Mucosa of descending colon (tissue), 3 donors: Measurements from ENCODE around the gene CDR2L. TPM values are rescaled to one million over a fixed set of nuclear protein-coding genes. Genes with fewer than 3 reads are reported as not detected.

Experiments used
- ATAC-seq: fragments of 200-7000 bp; cut with Tn5 transposase; one replicate; pipeline ENCODE4 v1.9.1; 2020; ENCODE audit warnings: mild to moderate bottlenecking, moderate library complexity
- DNase-seq, 3 donors: peaks; one replicate each; pipeline ENCODE4 v3.0.0-alpha.2; 2020
- H3K36me3 ChIP-seq: fragments of 200-600 bp; one replicate; pipeline ENCODE4 v1.8.0; 2021; ENCODE audit warnings: low read depth, mild to moderate bottlenecking
- H3K4me1 ChIP-seq: fragments of 200-600 bp; one replicate; pipeline ENCODE4 v1.8.0; 2021; ENCODE audit warnings: low read depth, mild to moderate bottlenecking
- H3K4me3 ChIP-seq: fragments of 200-600 bp; one replicate; pipeline ENCODE4 v1.8.0; 2021; ENCODE audit warnings: mild to moderate bottlenecking
- H3K9me3 ChIP-seq: fragments of 200-600 bp; one replicate; pipeline ENCODE4 v1.8.0; 2021; ENCODE audit warnings: mild to moderate bottlenecking
- intact Hi-C, 2 donors: fragments of 100-400 bp; cut with DNase I in 1 of 2; cut with micrococcal nuclease in 1 of 2; formaldehyde crosslinking; loops; one replicate each; pipeline versions ENCODE4 v1.11.0 to v1.11.1; 2022; cut with DNase I, micrococcal nuclease
- total RNA-seq, 3 donors: library from RNA; stranded (reverse); fragmentation: NEBNext Ultra II Directional in 2 of 3; extraction: Animal tissue kit (Norgen Biotek cat#: 25700) in 2 of 3; gene quantifications; one replicate each; pipeline versions ENCODE4 v1.2.1 to v1.2.4, GENCODE V29; 2021 to 2023
- TF ChIP-seq, protein P1 (sequence below): fragments of 200-600 bp; IDR thresholded peaks from one replicate; pipeline ENCODE4 v1.8.0; 2022; ENCODE audit warnings: antibody characterized with exemption, mild to moderate bottlenecking
- donor health status: DM: no; HTN: no; CAD: no; lungs with moderate emphysema.
- donor health status: DM: no; HTN: no; CAD: no.
- donor health status: DM: no; HTN: yes; CAD: no.

CDR2L gene
- total RNA-seq, 3 donors from 2014 or later: 2.2 to 14.0 (median 3.1) TPM

DNA sequence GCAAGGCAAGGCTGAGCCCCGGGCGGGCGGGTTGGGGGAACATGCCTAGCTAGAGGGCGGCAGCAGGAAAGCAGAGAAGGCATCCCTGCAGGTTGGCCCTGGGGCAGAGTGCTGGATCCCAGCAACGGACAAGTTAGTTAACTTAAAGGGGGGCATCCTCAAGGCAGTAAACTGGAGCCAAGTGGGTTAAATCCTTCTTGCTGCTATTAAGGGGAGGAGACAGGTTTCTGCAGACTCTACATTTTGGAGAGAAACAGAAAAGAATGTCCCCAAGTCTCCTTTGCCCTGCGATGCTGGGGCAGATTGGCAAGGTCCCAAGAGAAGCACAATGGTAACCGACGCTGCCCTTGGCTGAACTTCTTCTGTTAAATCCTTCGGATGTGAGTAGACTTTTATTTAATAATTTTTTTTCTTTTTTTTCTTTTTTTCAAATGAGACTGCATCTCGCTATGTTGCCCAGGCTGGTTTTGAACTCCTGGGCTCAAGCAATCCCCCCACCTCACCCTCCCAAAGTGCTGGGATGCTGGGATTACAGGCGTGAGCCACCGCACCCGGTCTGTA lies 45.4 kb downstream of the CDR2L start:
- intact Hi-C loops: no loop called here
- ATAC-seq (no peak), DNase-seq (peak in 1 of 3 donors; percentile 37)
- Histone ChIP-seq H3K4me1 (peaks cover 31% of the 10 kb centered on the region), H3K36me3 (no peaks in the 10 kb centered on the region), H3K4me3 (no peak overlapping the region), H3K9me3 (no peaks in the 10 kb centered on the region)
- TF ChIP-seq, protein P1, sequence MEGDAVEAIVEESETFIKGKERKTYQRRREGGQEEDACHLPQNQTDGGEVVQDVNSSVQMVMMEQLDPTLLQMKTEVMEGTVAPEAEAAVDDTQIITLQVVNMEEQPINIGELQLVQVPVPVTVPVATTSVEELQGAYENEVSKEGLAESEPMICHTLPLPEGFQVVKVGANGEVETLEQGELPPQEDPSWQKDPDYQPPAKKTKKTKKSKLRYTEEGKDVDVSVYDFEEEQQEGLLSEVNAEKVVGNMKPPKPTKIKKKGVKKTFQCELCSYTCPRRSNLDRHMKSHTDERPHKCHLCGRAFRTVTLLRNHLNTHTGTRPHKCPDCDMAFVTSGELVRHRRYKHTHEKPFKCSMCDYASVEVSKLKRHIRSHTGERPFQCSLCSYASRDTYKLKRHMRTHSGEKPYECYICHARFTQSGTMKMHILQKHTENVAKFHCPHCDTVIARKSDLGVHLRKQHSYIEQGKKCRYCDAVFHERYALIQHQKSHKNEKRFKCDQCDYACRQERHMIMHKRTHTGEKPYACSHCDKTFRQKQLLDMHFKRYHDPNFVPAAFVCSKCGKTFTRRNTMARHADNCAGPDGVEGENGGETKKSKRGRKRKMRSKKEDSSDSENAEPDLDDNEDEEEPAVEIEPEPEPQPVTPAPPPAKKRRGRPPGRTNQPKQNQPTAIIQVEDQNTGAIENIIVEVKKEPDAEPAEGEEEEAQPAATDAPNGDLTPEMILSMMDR: no peak

DNA sequence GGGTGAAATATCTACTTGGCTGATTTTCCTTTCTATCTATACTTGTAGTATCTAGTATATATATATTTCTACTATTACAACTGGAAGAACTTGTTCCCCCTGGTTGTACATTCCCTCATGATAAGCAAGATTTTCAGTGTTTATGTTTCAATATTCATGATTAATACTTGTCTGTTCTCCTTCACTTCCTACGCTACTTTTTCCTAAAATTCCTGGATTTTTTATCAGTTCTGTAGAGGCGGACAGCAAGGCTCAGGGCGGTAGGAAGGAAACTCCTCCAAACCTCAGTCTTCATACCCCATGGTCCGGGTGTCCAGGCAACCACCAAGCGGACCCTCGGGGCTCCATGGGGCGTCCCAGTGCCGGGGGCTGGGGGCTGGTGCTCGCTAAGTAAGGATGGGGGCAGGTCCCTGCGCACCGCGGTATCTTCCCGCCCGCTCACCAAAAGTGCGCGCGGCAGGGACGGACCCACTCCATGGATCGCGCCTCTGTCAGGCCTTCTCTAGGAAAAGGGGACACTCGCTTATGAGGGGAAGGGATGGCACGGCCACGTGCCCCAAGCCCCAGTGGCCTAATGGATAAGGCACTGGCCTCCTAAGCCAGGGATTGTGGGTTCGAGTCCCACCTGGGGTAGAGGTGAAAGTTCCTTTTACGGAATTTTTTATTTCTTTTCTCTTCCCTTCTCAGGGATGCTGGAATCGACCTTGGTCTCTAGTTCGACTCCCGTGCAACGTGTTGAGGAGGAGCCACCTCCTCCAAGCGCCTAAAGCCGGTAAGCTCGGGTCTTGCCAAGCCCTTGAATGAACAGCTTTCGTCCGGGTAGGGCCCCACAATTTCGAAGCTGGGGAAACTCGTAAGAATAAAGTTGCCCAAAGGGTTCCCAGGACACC lies 46.2 kb downstream of the CDR2L start:
- no peak overlapping the region for H3K4me3 ChIP-seq
- H3K4me1 ChIP-seq: peaks cover 31% of the 10 kb centered on the region
- ATAC-seq (peak; percentile 52), DNase-seq (peak; percentile 90 to 94 (median 94))
- H3K9me3 ChIP-seq: no peaks in the 10 kb centered on the region
- intact Hi-C loops: no loop called here
- TF ChIP-seq, protein P1: no peak
- no peaks in the 10 kb centered on the region for H3K36me3 ChIP-seq

DNA sequence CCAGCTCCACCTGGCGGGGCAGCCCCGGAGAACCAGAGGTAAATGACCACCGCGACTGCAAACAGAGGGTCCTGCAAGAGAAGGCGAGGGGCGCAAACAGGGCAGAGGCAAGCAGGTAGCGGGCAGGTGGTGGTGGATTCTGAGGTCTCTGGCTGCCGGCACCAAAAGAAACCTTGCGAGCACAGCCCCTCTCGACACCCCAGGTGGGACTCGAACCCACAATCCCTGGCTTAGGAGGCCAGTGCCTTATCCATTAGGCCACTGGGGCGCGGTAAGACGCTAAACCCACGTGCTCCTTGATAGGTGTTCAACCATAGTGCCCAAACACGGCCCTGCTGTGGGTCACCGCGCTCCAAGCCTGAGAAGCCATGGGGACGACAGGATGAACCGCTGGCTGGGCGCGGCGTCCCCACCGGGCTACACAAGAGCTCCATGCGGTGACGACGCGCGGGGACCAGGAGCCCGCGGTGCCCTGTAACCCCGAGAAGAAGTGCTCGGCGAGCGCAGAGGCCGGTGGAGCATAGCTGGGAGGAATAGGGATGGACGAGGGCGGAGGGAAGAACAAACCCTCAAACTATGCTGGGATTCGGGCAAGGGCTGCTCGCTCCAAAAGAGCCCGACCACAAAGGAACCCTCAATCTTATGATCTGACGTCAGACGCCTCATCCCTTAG lies 46.9 kb downstream of the CDR2L start:
- DNase-seq: peak; percentile 88 to 92 (median 89)
- intact Hi-C loops: no loop called here
- Histone ChIP-seq H3K4me1 (peaks cover 31% of the 10 kb centered on the region), H3K4me3 (peak overlapping the region; percentile 16), H3K36me3 (no peaks in the 10 kb centered on the region), H3K9me3 (no peaks in the 10 kb centered on the region)
- TF ChIP-seq, protein P1: no peak
- ATAC-seq: peak; percentile 73

DNA sequence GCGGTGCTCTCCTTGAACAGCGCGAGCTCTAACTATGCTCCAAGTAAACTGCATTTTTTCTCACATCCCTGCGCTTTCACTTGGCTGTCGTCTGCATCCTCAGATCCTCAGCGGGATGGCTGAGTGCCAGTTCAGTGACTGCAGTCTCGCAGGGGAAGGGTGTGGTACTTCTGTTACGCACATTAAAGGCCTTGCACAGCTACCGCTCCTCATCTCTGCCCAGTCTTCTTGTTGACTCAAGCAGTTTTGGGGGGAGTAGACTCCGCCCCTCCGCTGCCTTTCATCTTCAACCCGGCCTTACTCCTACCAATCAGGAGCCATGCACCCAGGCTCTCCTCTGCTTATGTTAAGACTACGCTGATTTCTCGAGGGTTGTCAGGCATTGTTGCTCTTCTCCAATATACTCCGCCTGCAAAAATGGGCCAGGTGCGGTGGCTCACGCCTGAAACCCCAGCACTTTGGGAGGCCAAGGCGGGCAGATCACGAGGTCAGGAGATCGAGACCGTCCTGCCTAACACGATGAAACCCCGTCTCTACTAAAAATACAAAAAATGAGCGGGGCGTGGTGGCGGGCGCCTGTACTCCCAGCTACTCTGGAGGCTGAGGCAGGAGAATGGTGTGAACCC lies 49.3 kb downstream of the CDR2L start:
- intact Hi-C loops: no loop called here
- Histone ChIP-seq H3K36me3 (peaks cover 11% of the 10 kb centered on the region), H3K4me1 (peaks cover 31% of the 10 kb centered on the region), H3K9me3 (no peaks in the 10 kb centered on the region), H3K4me3 (no peak overlapping the region)
- DNase-seq (peak; percentile 86 to 90 (median 89)), ATAC-seq (peak; percentile 53)
- TF ChIP-seq, protein P1: no peak

DNA sequence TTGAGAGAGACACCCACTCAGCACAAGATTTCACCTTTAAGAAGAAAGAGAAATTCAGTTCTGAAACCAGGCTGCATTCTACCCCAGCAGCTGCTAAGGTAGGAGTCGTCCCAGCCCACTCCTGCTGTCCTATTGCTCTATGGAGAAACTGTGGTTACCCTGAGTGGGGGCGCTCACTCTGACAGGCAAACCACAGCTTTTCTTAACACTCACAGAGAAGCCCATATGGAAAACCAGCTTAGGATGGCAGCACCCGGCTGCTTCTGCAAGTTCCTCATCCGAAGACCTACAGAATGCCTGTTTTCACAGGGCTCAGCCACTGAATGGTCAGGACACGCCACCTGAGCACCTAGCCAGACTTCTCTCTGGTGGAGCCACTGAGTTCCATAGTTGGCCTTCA lies 51.8 kb downstream of the CDR2L start:
- ATAC-seq: no peak
- intact Hi-C loops: no loop called here
- no peak overlapping the region for H3K4me3 ChIP-seq

More for the DNA sequence above, 51.8 kb downstream of the CDR2L start:
- Histone ChIP-seq H3K36me3 (peaks cover 12% of the 10 kb centered on the region), H3K9me3 (no peaks in the 10 kb centered on the region), H3K4me1 (peaks cover 20% of the 10 kb centered on the region)
- DNase-seq: no peak
- TF ChIP-seq, protein P1: no peak
